ENCODE measurements around the gene DIDO1. TPM values are rescaled to one million over a fixed set of nuclear protein-coding genes. Genes with fewer than 3 reads are reported as not detected.

Gene DIDO1
- total RNA-seq, 1 donor from 2014 or later: 71.2 TPM

DNA sequence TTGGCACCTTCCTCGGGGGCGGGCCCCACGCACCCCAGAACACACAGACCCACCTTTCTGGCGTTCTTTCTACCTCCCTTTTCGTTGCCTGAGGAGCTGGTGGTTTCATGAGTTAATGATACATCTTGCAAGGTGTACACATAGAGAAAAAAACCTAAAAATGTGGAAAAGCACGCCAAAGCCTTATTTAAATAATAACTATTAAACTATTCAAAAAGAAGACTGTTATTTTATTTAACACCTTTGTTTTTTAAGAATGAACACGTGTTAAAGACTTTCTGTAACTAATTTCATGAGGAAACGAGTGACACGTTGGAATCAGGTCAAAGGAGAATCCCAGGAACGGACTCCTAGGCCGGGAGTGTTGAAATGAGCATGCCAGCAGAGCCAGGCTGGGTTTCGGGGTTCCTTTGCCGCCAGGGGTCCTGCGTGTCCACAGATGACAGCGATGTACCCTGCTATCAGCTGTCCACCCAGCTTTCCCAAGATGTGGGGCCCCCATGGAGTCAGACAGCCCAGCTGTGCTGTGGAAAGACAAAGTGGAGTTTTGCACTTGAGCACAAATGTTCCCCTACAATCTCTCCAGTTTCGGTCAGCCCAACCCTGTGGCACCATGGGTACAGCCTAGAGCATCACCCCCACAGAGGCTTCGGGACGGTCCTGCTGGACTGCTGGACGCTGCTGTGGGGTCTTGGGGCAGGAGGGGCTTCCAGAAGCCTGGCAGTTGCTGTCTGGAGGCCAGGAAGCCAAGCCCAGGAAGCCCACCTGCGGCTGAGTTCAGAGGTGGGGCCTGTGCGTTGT, 42.3 kb upstream of the DIDO1 start:
- TF ChIP-seq CTCF (IDR thresholded peaks at IDR 0.05; ENCODE audit: unreplicated experiment): no peak
- H3K36me3 Mint-ChIP-seq (ENCODE audit: insufficient read depth): no peaks in the 10 kb centered on the region
- peaks cover 28% of the 10 kb centered on the region for H3K27me3 Mint-ChIP-seq
- peaks cover 1% of the 10 kb centered on the region for H3K4me1 Mint-ChIP-seq (ENCODE audit: low read depth)
- no peak overlapping the region for H3K27ac Mint-ChIP-seq
- no peak overlapping the region for H3K4me3 Mint-ChIP-seq (ENCODE audit: low read depth)
- H3K9me3 Mint-ChIP-seq (ENCODE audit: low read depth): no peaks in the 10 kb centered on the region
- no peak for DNase-seq (ENCODE audit: low spot score, unreplicated experiment)

DNA sequence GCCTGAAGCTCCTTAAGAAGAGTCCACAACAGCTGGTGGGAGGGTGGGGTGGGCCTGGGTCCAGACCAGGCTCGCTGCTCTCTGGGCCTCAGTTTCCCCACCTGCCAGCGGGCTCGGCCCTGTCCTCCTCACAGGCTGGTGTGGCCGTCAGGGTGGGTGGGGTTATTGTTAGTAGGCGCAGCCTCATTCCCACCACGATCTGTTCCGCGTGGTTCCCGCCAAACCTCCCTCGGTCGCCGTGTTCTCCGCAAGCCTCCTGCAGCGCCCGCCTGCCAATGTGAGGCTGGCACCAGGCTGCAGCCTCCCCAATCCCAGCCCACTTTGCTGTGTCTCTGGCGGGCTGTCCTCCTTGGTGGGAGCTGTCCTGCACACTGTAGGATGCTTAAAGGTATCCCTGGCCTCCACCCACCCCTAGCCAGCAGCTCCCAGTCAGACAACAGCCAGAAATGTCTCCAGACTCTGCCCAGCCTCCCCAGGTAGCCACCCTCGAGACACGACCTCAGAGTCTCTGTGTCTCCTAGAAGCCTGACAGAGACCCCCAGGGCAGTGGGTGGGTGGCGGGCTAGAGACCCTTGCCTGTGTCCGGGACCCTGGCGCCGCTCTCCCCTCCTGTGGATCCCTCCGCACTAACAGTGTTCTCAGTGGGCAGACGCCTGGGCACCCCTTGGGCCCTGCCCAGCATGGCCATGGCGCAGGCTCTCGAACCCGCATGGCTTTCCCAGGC, 41.5 kb upstream of the DIDO1 start:
- Mint-ChIP-seq H3K27ac (no peak overlapping the region), H3K36me3 (ENCODE audit: insufficient read depth) (no peaks in the 10 kb centered on the region), H3K27me3 (peaks cover 21% of the 10 kb centered on the region), H3K9me3 (ENCODE audit: low read depth) (no peaks in the 10 kb centered on the region), H3K4me3 (ENCODE audit: low read depth) (no peak overlapping the region), H3K4me1 (ENCODE audit: low read depth) (peaks cover 1% of the 10 kb centered on the region)
- no peak for TF ChIP-seq CTCF (IDR thresholded peaks at IDR 0.05; ENCODE audit: unreplicated experiment)
- DNase-seq (ENCODE audit: low spot score, unreplicated experiment): no peak

DNA sequence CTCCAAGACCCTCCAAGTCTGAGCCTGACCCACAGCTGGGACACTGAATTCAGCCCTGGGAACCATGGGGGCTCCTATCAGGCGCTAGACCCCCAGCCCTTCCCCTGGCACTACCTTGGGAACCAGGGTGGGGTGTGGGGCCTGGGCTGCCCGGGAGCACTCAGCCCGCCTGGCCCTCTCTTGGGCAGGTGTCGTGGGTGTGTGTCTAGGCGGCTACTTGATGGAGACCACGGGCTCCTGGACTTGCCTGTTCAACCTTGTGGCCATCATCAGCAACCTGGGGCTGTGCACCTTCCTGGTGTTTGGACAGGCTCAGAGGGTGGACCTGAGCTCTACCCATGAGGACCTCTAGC, 40.8 kb upstream of the DIDO1 start:
- Mint-ChIP-seq H3K36me3 (ENCODE audit: insufficient read depth) (no peaks in the 10 kb centered on the region), H3K27me3 (peaks cover 16% of the 10 kb centered on the region), H3K9me3 (ENCODE audit: low read depth) (no peaks in the 10 kb centered on the region), H3K4me1 (ENCODE audit: low read depth) (no peaks in the 10 kb centered on the region), H3K27ac (no peak overlapping the region), H3K4me3 (ENCODE audit: low read depth) (no peak overlapping the region)
- TF ChIP-seq CTCF (IDR thresholded peaks at IDR 0.05; ENCODE audit: unreplicated experiment): no peak
- no peak for DNase-seq (ENCODE audit: low spot score, unreplicated experiment)

DNA sequence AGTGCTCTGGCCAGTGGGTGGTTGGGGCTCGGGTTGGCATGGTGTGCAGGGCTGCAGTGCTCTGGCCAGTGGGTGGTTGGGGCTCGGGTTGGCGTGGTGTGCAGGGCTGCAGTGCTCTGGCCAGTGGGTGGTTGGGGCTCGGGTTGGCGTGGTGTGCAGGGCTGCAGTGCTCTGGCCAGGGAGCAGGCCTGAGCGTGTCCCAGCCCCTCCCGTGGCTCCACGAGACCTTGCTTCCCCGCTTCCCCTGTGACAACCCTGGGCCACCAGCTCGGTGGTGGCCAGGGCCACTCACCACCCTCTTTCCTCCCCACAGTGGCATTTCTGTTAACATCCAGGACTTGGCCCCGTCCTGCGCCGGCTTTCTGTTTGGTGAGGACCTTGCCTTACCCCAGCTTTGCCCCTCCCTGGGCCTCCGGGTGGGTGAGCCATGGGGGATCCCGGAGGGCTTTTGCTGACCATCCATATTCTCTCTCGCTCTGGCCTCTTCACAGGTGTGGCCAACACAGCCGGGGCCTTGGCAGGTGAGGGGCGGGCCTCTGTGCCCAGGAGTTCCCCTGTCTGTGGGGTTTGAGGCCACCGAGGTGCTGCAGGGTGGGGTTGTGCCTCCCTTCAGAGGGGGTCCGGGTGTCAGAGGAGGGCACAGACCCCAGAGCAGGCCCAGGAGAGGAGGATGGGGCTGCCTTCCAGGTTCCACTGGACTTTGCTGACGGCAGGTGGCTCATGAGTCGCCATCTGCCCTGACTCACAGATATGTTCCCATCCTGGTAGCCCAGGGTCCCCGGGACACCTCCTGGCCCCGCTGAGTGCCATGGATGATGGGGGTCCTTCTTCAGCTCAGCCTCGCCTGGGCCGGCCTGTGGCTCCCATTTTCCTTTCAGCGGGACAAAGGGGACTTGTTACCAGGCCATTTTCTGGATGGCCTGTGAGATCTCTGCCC, 40.2 kb upstream of the DIDO1 start:
- H3K9me3 Mint-ChIP-seq (ENCODE audit: low read depth): no peaks in the 10 kb centered on the region
- DNase-seq (ENCODE audit: low spot score, unreplicated experiment): no peak
- no peak overlapping the region for H3K27ac Mint-ChIP-seq
- no peaks in the 10 kb centered on the region for H3K36me3 Mint-ChIP-seq (ENCODE audit: insufficient read depth)
- no peak overlapping the region for H3K4me3 Mint-ChIP-seq (ENCODE audit: low read depth)
- H3K4me1 Mint-ChIP-seq (ENCODE audit: low read depth): no peaks in the 10 kb centered on the region
- H3K27me3 Mint-ChIP-seq: peaks cover 10% of the 10 kb centered on the region
- no peak for TF ChIP-seq CTCF (IDR thresholded peaks at IDR 0.05; ENCODE audit: unreplicated experiment)

DNA sequence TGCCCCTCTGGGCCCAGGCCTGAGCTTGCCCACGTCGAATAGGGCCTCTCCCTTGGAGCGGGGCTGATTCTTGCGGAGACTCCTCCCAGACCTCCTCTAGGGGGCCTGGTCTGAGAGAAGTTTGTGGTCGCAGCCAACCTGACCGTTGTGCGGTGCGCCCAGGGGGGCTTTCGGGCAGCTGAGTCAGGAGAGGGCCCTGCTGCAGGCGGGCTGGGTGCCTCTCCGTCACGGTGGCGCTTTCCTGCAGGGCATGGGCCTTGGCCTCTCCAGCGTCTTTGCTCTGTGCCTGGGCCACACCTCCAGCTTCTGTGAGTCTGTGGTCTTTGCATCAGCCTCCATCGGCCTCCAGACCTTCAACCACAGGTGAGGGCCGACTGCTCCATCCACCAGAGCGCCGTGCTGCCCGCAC, 39.1 kb upstream of the DIDO1 start:
- no peak for DNase-seq (ENCODE audit: low spot score, unreplicated experiment)
- H3K27me3 Mint-ChIP-seq: peaks cover 6% of the 10 kb centered on the region

More for the DNA sequence above, 39.1 kb upstream of the DIDO1 start:
- TF ChIP-seq CTCF (IDR thresholded peaks at IDR 0.05; ENCODE audit: unreplicated experiment): no peak
- no peaks in the 10 kb centered on the region for H3K9me3 Mint-ChIP-seq (ENCODE audit: low read depth)
- no peak overlapping the region for H3K27ac Mint-ChIP-seq
- no peak overlapping the region for H3K4me3 Mint-ChIP-seq (ENCODE audit: low read depth)
- H3K36me3 Mint-ChIP-seq (ENCODE audit: insufficient read depth): no peaks in the 10 kb centered on the region
- H3K4me1 Mint-ChIP-seq (ENCODE audit: low read depth): no peaks in the 10 kb centered on the region

Measured in progenitor cell of endocrine pancreas (in vitro differentiated cells).